IMR-90 (cell line): ENCODE measurements around the gene GOLGA1.
"Not testable (repeated sequence)": the region's sequence is repeated elsewhere in the genome, so short reads cannot be mapped to it uniquely, and the experiment has no call there.

Experiments used
- CHD1 ChIP-seq: IDR thresholded peaks from 2 replicates; pipeline ENCODE4 v1.6.1; 2012; ENCODE audit warnings: low read depth, low read length, improper control_type of control experiment
- CTCF ChIP-seq: conservative IDR thresholded peaks from 2 replicates; pipeline ENCODE4 v1.5.1; 2012; ENCODE audit warnings: mild to moderate bottlenecking, low read depth, low read length, improper control_type of control experiment
- POLR2A ChIP-seq: IDR thresholded peaks from 2 replicates; pipeline ENCODE4 v1.6.1; 2012; ENCODE audit warnings: mild to moderate bottlenecking, low read depth, low read length
- RCOR1 ChIP-seq: IDR thresholded peaks from 2 replicates; pipeline ENCODE4 v1.6.1; 2012; ENCODE audit warnings: mild to moderate bottlenecking, low read length, improper control_type of control experiment; ENCODE audit not compliant: insufficient replicate concordance
- TF ChIP-seq, protein P1 (sequence below): fragments of 150-350 bp; IDR thresholded peaks from 2 replicates; pipeline ENCODE4 v1.6.1; 2017; ENCODE audit warnings: mild to moderate bottlenecking, antibody characterized with exemption, low read length, low read depth

GRCh38 chr9:124838132-124838531, 102.8 kb downstream of the GOLGA1 start:
- TF ChIP-seq RCOR1, CTCF, POLR2A, CHD1: not testable (repeated sequence)
- TF ChIP-seq, protein P1, sequence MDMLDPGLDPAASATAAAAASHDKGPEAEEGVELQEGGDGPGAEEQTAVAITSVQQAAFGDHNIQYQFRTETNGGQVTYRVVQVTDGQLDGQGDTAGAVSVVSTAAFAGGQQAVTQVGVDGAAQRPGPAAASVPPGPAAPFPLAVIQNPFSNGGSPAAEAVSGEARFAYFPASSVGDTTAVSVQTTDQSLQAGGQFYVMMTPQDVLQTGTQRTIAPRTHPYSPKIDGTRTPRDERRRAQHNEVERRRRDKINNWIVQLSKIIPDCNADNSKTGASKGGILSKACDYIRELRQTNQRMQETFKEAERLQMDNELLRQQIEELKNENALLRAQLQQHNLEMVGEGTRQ: not testable (repeated sequence)
